PC-9 (cell line): Measurements from ENCODE around the gene RSPH1. TPM values are rescaled to one million over a fixed set of nuclear protein-coding genes. Genes with fewer than 3 reads are reported as not detected.

Source experiments
- BruUV-seq: library from RNA; stranded (reverse); fragments of 400-500 nt; replicated peaks from 2 replicates; lab custom pipeline; 2021; lab: Mats Ljungman, UMichigan
- CTCF ChIA-PET: fragments of 300-600 bp; sonication (Branson Sonifier 250); formaldehyde crosslinking; loops from one replicate; lab custom pipeline; 2022; ENCODE audit warnings: antibody characterized with exemption; lab: Charles Lee
- POLR2A ChIA-PET: fragments of 300-600 bp; sonication (Branson Sonifier 250); formaldehyde crosslinking; loops from one replicate; lab custom pipeline; 2022; ENCODE audit warnings: antibody characterized with exemption; ENCODE audit not compliant: unreplicated experiment; lab: Charles Lee
- DNase-seq, 2 experiments: peaks; one replicate each; pipeline versions ENCODE4 v3.0.0 to v3.0.0-alpha.2; 2015 to 2022; ENCODE audit warnings: mixed read lengths in 1 of 2
- H2AFZ ChIP-seq: fragments of 200-600 bp; sonication (generic); 2 replicates; pipeline ENCODE4 v1.8.1; 2017; ENCODE audit warnings: antibody characterized with exemption
- H3F3A ChIP-seq: fragments of 200-600 bp; sonication (generic); 2 replicates; pipeline ENCODE4 v1.8.1; 2017; ENCODE audit warnings: antibody characterized with exemption, mild to moderate bottlenecking, low read depth; ENCODE audit not compliant: insufficient read depth
- H3K27ac ChIP-seq: fragments of 200-600 bp; sonication (generic); 2 replicates; pipeline ENCODE4 v1.6.1; 2016; ENCODE audit warnings: mixed run types
- H3K27me3 ChIP-seq: fragments of 200-600 bp; sonication (generic); 2 replicates; pipeline ENCODE4 v1.6.1; 2016; ENCODE audit warnings: low read depth, mixed run types; ENCODE audit not compliant: insufficient read depth
- H3K36me3 ChIP-seq: fragments of 200-600 bp; sonication (generic); 2 replicates; pipeline ENCODE4 v1.6.1; 2016; ENCODE audit warnings: low read depth, mixed run types
- H3K4me1 ChIP-seq: fragments of 200-600 bp; sonication (generic); replicated peaks from 2 replicates; pipeline ENCODE4 v1.6.1; 2016; ENCODE audit warnings: mixed run types; ENCODE audit not compliant: insufficient read depth
- H3K4me2 ChIP-seq: fragments of 200-600 bp; sonication (generic); 2 replicates; pipeline ENCODE4 v1.6.1; 2017; ENCODE audit warnings: mixed run types
- H3K4me3 ChIP-seq: fragments of 200-600 bp; sonication (generic); 2 replicates; pipeline ENCODE4 v1.6.1; 2016; ENCODE audit warnings: mixed run types
- H3K79me2 ChIP-seq: fragments of 200-600 bp; sonication (generic); 2 replicates; pipeline ENCODE4 v1.6.1; 2017; ENCODE audit warnings: low read depth, mixed run types
- H3K9me2 ChIP-seq: fragments of 200-600 bp; sonication (generic); 2 replicates; pipeline ENCODE4 v1.8.1; 2017; ENCODE audit warnings: mild to moderate bottlenecking; ENCODE audit not compliant: insufficient read depth
- H3K9me3 ChIP-seq: fragments of 200-600 bp; sonication (generic); 2 replicates; pipeline ENCODE4 v1.8.1; 2016; ENCODE audit warnings: low read depth; ENCODE audit not compliant: insufficient read depth
- H4K20me1 ChIP-seq: fragments of 200-600 bp; sonication (generic); 2 replicates; pipeline ENCODE4 v1.8.1; 2017; ENCODE audit not compliant: insufficient read depth
- CTCF ChIP-seq: fragments of 200-600 bp; sonication (generic); conservative IDR thresholded peaks from 2 replicates; pipeline ENCODE4 v1.6.1; 2017; ENCODE audit warnings: mixed run types, antibody characterized with exemption, mild to moderate bottlenecking, moderate library complexity
- EZH2 ChIP-seq: fragments of 200-600 bp; sonication (generic); IDR thresholded peaks from 2 replicates; pipeline ENCODE4 v1.8.0; 2017; ENCODE audit warnings: antibody characterized with exemption, low read depth
- intact Hi-C: fragments of 100-400 bp; cut with micrococcal nuclease; formaldehyde crosslinking; loops from one replicate; pipeline ENCODE4 v1.10.0; 2022; ENCODE audit not compliant: unreplicated experiment
- total RNA-seq: library from RNA; stranded (reverse); gene quantifications from 2 replicates; pipeline ENCODE4 v1.2.3, GENCODE V29; 2021

RSPH1 gene
- total RNA-seq, 1 experiment from 2014 or later: 8.0 TPM

DNA sequence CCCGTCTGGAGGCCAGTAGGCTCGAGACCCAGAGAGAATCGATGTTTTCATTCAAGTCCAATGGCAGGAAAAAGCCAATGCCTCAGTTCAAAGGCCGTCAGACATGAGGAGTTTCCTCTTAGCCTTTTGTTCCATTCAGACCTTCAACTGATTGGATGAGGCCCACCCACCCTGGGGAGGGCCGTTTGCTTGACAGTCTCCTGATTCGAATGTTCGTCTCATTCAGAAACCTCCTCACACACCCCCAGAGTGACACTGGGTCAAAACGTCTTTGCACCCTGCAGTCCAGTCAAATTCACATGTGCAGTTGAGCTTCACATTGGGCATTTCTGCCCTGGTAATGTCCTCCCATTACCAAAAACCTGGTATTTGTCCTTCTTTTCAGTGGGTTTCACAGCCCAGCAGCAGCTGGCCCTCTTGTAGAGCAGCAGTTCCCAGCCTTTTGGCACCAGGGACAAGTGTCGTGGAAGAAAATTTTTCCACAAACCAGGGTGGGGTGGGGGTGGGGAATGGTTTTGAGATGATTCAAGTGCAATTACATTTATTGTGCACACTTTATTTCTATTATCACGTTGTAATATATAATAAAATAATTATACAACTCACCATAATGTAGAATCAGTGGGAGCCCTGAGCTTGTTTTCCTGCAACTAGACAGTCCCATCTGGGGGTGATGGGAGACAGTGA, 40.1 kb downstream of the RSPH1 start:
- no peak for DNase-seq
- CTCF ChIA-PET: interaction anchor here (0.6 kb wide), 1 partner anchor 141 kb away, joined by 3 read pairs; the partner anchor contains the start of gene TFF3
- H3K36me3 ChIP-seq: no peaks in the 10 kb centered on the region
- H3K9me3 ChIP-seq: no peaks in the 10 kb centered on the region
- no TSS peak for BruUV-seq
- no peak overlapping the region for H3K4me2 ChIP-seq
- no peaks in the 10 kb centered on the region for H3K79me2 ChIP-seq
- no peak overlapping the region for H2AFZ ChIP-seq
- H4K20me1 ChIP-seq: no peaks in the 10 kb centered on the region
- POLR2A ChIA-PET: no interaction called here
- H3K9me2 ChIP-seq: no peaks in the 10 kb centered on the region
- no peak overlapping the region for H3K27ac ChIP-seq
- no peaks in the 10 kb centered on the region for H3K27me3 ChIP-seq
- intact Hi-C loops: no loop called here
- TF ChIP-seq EZH2 (no peak), CTCF (no peak)
- H3F3A ChIP-seq: no peaks in the 10 kb centered on the region
- H3K4me3 ChIP-seq: no peak overlapping the region
- H3K4me1 ChIP-seq: no peaks in the 10 kb centered on the region

- no peak overlapping the region for H3K27ac ChIP-seq
- no peaks in the 10 kb centered on the region for H3F3A ChIP-seq
- TF ChIP-seq CTCF (no peak), EZH2 (no peak)
- no peaks in the 10 kb centered on the region for H3K9me3 ChIP-seq
- no peaks in the 10 kb centered on the region for H3K27me3 ChIP-seq
- DNase-seq: no peak
- H3K4me3 ChIP-seq: no peak overlapping the region
- BruUV-seq: no TSS peak
- H4K20me1 ChIP-seq: no peaks in the 10 kb centered on the region
- ChIA-PET POLR2A (no interaction called here), CTCF (no interaction called here)
- no peak overlapping the region for H2AFZ ChIP-seq
- H3K79me2 ChIP-seq: no peaks in the 10 kb centered on the region
- no peaks in the 10 kb centered on the region for H3K4me1 ChIP-seq
- no peak overlapping the region for H3K4me2 ChIP-seq
- no peaks in the 10 kb centered on the region for H3K9me2 ChIP-seq
- intact Hi-C loops: no loop called here
- H3K36me3 ChIP-seq: no peaks in the 10 kb centered on the region
Measured at GRCh38 chr21:42455196-42455595, 40.8 kb downstream of the RSPH1 start.

DNA sequence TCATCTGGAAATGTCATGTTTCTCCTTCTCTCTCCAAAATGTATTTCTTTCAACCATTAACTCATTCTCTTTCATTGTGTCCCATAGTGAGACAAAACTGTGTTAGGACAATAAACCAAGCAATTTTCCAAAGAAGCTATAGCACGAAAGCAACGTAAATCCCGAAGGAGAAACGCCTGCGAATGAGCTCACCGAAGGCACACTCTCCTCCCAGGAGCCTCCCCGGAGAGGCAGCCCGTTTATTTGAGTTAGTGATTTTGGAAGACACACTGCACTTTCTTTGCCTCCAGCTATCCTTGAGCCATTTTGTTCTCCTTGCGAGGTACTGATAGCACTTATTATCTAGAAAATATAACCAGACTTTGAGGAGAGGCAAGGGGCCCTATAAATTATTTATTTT, 41.2 kb downstream of the RSPH1 start:
- H3K79me2 ChIP-seq: no peaks in the 10 kb centered on the region
- H3K36me3 ChIP-seq: no peaks in the 10 kb centered on the region
- H2AFZ ChIP-seq: no peak overlapping the region
- TF ChIP-seq CTCF: no peak
- TF ChIP-seq EZH2: no peak
- H3K9me3 ChIP-seq: no peaks in the 10 kb centered on the region
- BruUV-seq: no TSS peak
- no peak overlapping the region for H3K27ac ChIP-seq
- no peaks in the 10 kb centered on the region for H4K20me1 ChIP-seq
- CTCF ChIA-PET: no interaction called here
- intact Hi-C loops: loop anchor here (5.0 kb wide), 2 partner anchors 772 to 842 kb away; no protein-coding TSS in a partner anchor
- H3K27me3 ChIP-seq: no peaks in the 10 kb centered on the region
- H3K9me2 ChIP-seq: no peaks in the 10 kb centered on the region
- no peak for DNase-seq
- H3K4me2 ChIP-seq: no peak overlapping the region
- no peak overlapping the region for H3K4me3 ChIP-seq
- POLR2A ChIA-PET: interaction anchor here (0.5 kb wide), 1 partner anchor 83 kb away, joined by 3 read pairs; no protein-coding TSS in a partner anchor
- no peaks in the 10 kb centered on the region for H3K4me1 ChIP-seq
- H3F3A ChIP-seq: no peaks in the 10 kb centered on the region
